Ramos (cell line): Measurements from ENCODE around the gene LAMTOR5.
"Not testable (repeated sequence)": the region's sequence is repeated elsewhere in the genome, so short reads cannot be mapped to it uniquely, and the experiment has no call there.

Experiments
- in situ Hi-C: fragments of 300-500 bp; cut with MboI; formaldehyde crosslinking; loops from one replicate; pipeline ENCODE4 v1.14.3; 2022; ENCODE audit warnings: low sequenced_read_pairs; ENCODE audit not compliant: unreplicated experiment

Gene LAMTOR5

DNA sequence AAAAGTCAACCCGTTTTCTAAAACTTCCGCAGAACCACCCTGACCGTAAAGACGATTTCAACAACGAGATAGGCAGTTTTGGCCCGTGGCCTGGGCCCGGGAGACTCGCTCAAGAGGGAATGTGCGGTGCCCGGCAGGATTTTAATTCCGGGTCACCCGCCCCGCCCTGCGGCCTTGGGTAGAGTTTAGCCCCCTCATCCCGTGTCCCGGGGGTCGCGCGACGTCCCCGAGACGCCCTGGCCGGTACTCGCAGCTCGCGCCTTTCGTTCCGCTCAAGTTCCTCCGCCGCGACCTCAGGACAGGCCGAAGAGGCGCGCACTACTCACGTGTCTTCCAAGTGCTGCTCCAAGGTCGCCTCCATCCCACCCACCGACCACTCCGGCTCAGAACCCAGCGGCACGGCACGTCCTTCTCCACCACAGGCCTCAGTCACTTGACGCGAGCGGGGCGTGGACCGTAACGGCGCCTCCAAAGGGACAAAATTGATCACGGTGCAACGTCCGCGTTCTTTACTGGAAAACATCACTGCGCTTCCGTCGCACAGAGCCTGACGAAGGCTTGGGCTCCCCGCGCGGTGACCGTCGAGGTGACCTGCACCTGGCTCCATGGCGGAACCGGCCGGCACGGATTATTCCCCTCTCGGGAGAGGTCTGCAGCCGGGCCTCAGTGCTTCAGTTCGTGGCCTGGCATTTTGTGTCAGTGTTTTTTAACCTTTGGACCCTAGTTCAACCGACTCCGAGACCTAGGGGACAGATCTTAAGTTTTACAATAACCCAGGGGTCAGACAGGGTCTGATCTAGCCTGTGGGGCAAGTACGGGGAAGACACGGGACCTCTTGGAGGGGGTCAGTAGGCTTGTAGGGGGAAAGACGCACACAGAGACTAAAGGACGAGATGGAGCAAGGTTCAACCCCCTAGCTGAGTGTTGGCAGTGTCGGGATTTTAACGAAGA is at the start of gene LAMTOR5:
Gene LAMTOR5 (minus strand): TSS at position 435 of the 951 bp plus-strand sequence. CDS start 74 bp downstream, at position 361.
- in situ Hi-C loops = no loop called here

DNA sequence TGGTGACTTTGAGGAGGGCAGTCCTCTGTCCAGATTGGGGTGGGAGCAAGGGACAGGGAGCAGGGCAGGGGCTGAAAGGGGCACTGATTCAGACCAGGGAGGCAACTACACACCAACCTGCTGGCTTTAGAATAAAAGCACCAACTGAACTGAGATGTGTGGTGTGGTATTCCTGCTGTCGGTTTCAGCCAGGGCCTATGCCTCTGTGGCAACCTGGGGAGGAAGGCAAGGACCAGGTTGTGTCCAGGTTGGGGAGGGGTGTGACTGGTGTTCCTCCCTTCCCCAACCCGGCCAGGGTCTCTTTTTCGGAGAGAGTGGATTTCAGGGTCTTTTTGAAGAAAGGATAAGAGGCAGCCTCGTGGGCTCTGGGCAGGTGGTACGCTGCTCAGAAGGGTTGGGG is 49.7 kb upstream of the LAMTOR5 start:
- in situ Hi-C loops = no loop called here

DNA sequence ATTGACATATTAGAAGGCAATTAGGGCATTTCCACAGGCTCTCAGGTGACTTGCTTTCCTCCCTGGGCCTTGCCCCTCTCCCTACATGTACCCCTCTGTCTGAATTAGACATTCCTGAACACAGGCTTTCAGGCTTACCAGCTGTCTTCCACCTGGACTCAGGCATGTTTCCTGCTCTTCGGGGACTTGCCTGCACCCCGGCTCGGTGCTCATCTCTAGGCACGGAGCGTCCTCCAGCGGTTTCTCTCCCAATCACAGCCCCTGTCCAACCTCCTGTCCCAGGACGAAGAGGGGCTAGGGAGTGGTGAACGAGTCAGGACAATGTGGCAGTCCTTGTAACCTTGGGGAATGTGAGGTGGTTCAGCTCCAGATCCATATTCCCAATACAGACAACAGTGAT is 47.7 kb upstream of the LAMTOR5 start:
- in situ Hi-C loops = no loop called here

DNA sequence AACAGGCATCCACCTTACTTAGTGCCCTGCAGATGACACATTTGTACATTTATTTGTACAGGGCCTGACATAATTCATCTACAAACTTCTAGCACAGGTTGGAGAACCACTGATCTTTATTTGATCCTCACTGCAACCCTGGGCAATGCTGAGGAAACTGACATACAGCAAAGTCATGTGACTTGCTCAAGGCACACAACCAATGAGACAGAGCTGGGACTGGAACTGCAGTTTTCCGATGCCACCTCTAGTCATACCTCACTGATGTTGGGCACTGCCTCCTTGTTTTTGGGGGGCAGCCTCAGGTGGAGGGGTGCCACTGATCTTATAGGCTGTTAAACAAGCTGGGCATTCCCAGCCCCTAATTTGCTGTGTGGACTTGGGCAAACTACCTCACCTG is 46.8 kb upstream of the LAMTOR5 start:
- in situ Hi-C loops = loop anchor here (5.0 kb wide), 1 partner anchor 252 kb away; no protein-coding TSS in a partner anchor

DNA sequence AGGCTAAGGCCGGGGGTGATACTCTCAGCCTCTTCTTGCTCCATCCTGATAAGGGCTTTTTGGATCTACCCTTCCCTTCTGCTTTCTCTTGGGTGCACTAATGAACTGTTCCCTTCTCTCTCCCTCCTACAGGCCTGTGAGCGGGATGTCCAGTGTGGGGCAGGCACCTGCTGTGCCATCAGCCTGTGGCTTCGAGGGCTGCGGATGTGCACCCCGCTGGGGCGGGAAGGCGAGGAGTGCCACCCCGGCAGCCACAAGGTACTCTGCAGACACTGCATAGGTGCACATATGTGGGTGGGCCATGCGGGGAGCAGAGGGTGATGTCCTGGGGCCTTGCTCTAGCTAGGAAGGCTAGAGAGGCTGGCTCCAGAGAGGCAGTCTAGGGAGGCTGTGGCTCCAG is 46.3 kb upstream of the LAMTOR5 start:
- in situ Hi-C loops = loop anchor here (5.0 kb wide), 1 partner anchor 252 kb away; no protein-coding TSS in a partner anchor

DNA sequence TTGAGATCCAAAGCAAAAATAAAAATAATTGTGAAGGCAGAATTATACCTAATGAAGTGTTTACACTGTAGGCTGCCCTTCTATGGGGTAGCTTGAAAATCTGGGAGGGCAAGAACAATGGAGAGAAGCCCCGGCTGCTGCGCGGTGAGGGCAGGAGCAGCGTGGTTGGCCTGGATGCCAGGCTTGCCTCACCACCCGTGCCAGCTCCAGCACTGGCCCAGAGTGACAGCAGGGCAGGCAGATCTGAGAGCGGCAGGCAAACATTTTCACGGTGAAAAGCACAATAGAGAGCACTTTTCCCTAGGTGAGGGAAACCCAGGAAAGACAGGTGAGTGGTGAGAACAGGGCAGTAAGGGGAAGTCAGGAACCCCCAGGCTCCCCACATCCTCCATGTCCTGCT is 44.8 kb upstream of the LAMTOR5 start:
- in situ Hi-C loops = loop anchor here (5.0 kb wide), 1 partner anchor 250 kb away; no protein-coding TSS in a partner anchor

DNA sequence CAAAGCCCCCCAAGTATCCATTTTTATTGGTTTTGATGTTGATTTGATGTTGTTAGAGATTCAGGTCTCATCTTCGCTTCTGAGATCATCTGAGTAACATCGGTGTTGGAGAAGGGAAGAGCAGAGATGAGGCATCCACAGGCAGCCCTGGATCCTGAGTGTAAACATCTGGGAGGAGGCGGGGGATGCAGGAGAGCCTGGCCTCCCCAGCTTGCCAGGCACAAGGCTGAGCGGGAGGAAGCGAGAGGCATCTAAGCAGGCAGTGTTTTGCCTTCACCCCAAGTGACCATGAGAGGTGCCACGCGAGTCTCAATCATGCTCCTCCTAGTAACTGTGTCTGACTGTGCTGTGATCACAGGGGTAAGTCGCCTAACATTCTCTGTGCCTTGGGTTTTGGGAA is 43.4 kb upstream of the LAMTOR5 start, which contains the start of gene PROK1:
Gene PROK1 (plus strand): TSS at position 221 of the 400 bp plus-strand sequence. CDS start 68 bp downstream, at position 289.
- in situ Hi-C loops = loop anchor here (5.0 kb wide), 1 partner anchor 249 kb away; no protein-coding TSS in a partner anchor

DNA sequence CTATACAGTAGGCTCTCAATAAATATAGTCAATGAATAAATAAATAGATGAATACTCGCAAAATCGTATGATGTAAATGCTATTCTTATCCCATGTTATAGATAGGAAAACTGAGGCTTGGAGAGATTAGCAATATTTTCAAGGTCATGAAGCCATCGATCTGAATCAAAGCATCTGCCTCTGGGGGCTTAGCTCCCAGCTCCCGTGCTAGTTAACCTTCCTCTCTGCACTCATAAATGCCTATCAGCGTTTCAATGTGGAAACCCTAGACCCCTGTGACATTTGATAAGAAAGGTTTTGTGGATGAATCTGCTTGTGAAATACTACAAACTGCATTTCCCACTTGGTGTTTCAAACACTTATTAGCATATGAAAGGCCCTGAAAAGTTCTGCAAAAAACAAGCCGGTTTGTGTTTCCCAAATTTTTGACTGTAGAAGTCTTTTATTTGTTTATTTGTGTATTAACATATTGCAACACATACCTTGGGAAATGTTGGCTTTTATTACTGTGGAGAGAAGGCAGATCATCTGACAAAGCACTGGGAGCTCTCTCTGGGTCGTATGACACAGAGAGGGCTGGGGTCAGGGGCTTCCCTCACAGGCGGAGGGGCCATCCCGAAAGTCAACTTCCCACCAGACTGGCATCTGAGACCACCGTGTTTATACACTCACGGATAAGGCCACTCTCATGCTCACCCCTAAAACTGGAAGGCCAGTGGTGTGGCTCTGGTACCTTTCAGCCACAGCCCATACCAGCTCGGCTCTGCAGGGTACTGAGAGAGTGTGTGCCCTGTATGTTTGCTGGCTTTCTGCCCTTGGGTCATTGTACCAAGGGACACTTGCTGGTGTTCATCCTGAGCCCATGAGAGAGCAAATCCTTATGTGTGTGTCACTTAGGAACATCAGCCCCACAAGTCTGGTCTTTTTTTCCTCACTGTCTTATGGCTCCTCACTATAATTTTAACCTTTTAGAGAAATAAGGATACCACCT is 42.5 kb upstream of the LAMTOR5 start:
- in situ Hi-C loops = loop anchor here (5.0 kb wide), 1 partner anchor 248 kb away; no protein-coding TSS in a partner anchor

DNA sequence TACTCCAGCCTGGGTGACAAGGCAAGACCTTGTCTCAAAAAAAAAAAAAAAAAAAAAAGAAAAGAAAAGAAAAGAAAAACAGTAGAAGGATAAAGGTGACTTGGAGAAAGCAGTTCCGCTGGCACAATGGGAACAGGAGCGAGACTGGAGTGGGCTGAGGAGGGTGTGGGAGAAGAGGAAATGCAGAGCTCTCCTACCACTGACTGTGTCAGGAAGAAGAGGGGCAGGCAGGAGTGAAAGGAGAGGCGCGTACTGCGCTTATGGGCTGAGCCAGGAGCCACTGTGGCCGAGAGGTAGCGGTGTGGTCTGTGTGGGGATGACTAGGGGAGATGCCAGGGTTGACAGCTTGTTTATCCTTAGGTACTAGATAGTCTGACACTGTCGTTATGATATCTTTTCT is 37.1 kb upstream of the LAMTOR5 start:
- in situ Hi-C loops = no loop called here

DNA sequence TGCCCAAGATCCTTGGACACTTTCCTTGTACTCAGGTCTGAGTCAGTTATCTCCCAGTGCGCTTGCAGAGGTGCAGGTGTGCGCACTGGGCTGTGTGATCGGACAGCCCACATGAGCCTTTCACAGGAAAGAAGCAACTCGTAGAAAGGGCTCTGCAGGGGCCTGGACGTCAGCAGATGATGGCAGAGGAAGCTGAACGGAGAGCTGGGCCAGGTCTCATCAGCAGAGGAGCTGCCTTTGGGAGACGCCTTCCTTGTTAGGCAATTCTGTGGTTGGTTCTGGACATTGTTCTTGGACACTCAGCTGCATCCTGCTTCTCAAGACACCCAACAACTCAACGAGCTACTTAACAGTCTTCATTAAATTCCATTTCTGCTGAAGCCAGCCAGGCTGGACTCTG is 36.0 kb upstream of the LAMTOR5 start:
- in situ Hi-C loops = no loop called here

DNA sequence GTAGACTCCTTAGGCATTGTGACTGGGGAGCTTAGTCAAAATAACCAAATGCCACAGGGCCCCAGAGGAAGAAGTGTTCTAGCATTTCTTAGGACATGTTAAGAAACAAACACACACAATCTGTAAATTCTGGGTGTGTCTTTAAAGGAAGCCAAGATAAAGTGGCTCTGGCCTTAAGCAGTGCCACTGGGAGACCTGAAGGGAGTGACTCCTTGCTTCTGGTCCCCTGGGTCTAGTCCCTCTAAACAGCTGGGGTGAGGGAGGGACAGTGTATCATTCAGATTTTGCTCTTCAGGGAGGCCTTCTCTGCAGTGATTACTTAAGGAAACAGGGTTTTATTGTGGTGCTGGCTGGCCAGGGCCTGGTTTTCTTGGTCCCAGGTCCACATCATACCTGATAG is 34.4 kb upstream of the LAMTOR5 start:
- in situ Hi-C loops = no loop called here

DNA sequence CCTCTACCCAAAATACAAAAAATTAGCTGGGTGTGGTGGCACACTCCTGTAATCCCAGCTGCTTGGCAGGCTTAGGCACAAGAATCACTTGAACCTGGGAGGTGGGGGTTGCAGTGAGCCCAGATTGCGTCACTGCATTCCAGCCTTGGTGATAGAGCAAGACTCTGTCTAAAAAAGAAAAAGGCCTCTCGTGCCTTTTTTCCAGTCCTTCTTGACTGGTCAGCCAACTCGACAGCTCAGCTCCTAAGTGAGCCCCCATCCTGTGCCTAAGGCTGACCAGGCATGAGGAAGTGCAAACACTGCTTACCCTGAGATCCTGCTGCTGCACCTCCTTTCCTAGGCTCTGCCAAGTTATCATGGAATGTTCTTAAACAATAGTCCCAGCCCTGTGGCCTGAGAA is 33.4 kb upstream of the LAMTOR5 start:
- in situ Hi-C loops = no loop called here

DNA sequence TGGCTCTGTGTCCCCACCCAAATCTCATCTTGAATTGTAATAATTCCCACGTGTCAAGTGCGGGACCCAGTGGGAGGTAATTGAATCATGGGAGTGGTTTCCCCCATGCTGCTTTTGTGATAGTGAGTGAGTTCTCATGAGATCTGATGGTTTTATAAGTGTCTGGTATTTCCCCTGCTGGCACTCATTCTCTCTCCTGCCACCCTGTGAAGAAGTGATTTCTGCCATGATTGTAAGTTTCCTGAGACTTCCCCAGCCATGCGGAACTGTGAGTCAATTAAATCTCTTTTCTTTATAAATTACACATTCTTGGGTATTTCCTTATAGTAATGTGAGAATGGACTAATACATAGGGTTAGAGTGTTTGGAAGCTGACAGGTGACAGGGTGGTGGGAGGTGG is 32.4 kb upstream of the LAMTOR5 start:
- in situ Hi-C loops = not testable (repeated sequence)

DNA sequence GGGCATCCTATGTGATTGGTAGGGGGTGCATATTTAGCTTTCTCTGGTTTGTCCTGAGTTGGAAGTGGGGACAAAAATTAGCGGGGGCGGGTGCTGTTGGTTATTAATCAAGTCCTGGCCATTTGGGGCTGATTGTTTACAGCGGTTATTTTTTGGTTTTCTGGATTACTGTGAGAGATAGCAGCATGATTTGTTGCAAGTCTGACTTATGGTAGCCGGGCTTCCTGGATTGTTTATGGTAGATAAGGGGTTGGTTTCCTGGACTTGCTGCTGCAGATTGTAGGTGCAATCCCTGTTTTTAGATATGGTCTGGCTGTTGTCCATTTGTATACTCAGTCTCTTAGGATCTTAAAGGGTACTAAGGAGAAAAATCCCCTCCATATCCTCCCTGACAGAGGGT is 31.4 kb upstream of the LAMTOR5 start:
- in situ Hi-C loops = no loop called here

DNA sequence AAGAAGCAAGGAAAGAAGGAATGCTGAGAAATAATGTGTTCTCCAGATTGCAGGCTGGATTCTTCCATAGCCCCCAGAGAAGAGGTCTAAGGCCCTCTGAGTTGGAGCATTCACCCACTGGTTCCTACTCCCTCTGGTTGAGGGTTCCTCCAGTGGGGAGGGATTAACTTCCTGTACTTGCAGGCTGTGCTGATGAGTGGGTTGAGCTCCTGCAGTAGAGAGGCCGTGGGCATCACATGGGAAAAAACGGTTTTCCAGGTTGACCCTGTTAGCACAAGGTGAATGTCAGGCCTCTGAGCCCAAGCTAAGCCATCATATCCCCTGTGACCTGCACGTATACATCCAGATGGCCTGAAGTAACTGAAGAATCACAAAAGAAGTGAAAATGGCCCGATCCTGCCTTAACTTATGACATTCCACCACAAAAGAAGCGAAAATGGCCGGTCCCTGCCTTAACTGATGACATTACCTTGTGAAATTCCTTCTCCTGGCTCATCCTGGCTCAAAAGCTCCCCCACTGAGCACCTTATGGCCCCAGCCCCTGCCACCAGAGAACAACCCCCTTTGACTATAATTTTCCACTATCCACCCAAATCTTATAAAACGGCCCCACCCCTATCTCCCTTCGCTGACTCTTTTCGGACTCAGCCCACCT is 30.3 kb upstream of the LAMTOR5 start:
- in situ Hi-C loops = not testable (repeated sequence)

DNA sequence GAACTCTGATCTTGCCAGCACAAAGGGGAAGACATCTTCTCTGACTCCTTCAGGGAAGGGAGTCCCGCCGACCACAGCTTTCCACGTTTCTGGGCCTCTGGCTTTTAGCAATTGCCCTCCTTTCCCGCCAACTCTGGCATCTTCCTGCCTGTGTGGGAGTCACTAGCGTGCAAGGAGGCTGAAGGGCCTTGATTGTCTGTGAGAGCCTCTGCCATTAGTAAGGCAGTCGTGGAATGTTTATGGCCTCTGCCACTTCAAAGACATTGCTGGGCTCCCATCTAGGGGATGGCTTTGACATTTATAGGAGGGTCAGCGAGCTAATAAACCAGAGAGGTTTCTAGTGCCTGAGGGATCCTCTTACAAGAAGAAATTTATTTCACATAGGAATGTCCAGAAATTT is 29.1 kb upstream of the LAMTOR5 start:
- in situ Hi-C loops = no loop called here

DNA sequence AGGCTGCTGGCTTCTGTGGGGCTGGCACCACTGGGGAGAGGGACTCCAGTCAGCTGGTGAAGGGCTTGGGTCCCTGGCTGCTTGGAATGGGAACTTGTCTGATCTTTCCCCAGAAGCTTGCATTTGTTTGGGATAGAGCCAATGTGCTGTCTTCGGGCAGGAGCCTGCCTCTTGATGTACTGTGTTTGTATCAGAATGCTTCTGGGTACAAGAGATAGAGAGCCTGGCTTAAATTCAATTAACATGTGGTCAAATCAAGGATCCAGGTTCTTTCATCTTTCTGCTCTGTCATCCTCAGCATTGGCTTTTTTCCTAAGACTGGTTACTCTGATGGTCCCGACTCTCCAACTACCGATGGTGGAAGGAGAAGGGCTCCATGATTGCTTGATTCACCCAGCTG is 27.5 kb upstream of the LAMTOR5 start:
- in situ Hi-C loops = no loop called here

DNA sequence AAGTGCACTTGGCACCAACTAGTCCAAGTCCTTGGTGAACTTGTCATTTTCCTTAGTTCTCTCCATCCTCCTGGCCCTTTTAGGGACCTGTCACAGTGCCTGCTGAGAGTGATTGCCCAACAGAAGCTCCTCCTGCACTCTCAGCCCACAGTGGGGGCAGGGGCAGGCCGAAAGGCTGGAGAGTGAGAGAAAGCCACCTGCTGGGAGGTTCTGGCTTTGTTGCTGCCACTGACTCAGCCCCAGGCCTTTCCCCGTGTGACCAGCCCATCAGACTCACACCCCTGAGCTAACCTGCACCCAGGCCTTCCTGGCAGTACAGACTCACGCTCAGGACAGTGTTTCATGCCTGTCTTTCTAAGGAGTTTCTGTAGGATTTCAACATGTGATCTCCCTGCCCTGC is 26.3 kb upstream of the LAMTOR5 start:
- in situ Hi-C loops = no loop called here

DNA sequence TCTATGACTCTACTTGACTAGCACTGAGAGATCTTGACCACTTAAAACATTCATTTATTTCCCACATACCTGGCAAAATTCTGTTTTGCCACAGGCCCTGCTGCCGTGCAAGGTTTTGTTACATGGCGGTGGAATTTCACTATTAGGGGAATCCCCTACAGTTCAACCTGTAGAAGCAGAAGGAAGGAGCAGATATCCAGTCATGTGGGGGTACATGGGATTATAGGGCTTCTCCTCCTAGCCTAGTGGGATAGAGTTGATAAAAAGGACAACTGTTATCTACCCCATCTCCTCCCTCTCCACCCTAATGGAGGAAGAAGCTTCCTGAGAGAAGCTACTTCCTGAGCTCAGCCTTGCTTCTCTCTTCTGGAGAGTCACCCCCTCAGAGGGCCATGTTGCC is 25.7 kb upstream of the LAMTOR5 start:
- in situ Hi-C loops = no loop called here

DNA sequence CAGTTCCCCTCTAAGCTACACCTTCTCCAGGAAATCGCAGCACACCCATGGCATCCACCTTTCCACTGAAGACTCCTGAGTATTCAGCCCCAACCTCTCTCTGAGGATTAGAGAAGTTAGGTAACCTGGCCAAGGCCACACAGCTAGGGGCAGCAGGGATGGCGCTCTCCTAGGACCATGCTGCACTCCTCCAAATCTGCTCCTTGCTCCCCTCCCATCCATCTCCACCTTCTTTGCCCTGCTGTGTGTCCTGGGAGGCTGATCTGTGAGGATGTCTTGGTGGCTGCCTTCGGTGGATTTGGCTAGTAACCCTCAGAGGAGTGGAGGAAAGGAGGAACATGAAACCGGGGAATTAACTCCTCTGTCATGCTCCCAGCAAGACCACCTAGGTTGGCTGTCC is 23.4 kb upstream of the LAMTOR5 start:
- in situ Hi-C loops = no loop called here
